Caco-2 (cell line): ENCODE data around the gene LINS1. TPM values are rescaled to one million over a fixed set of nuclear protein-coding genes. Genes with fewer than 3 reads are reported as not detected.

Experiments
- BruUV-seq: library from RNA; stranded (reverse); fragments of 400-500 nt; replicated peaks from 2 replicates; lab custom pipeline; 2021; lab: Mats Ljungman, UMichigan
- CTCF ChIA-PET: fragments of 300-600 bp; sonication (Branson Sonifier 250); formaldehyde crosslinking; loops from one replicate; lab custom pipeline; 2022; ENCODE audit warnings: antibody characterized with exemption; lab: Charles Lee
- POLR2A ChIA-PET: fragments of 300-600 bp; sonication (Branson Sonifier 250); formaldehyde crosslinking; loops from one replicate; lab custom pipeline; 2022; ENCODE audit warnings: antibody characterized with exemption; lab: Charles Lee
- DNase-seq, 2 experiments: peaks; one replicate each; pipeline versions ENCODE4 v3.0.0 to v3.0.0-alpha.2; 2020 to 2022
- H3K27me3 ChIP-seq: replicated peaks from 2 replicates; pipeline ENCODE4 v1.6.0; 2011; ENCODE audit warnings: low read length; ENCODE audit not compliant: control insufficient read depth, insufficient read depth
- H3K36me3 ChIP-seq: 2 replicates; pipeline ENCODE4 v1.5.1; 2011; ENCODE audit warnings: low read length; ENCODE audit not compliant: control insufficient read depth, insufficient read depth
- H3K4me1 ChIP-seq: fragments of 250-450 bp; sonication (Bioruptor Pico); 2 replicates; pipeline ENCODE4 v1.5.1; 2020; ENCODE audit warnings: mild to moderate bottlenecking
- H3K4me3 ChIP-seq: 2 replicates; pipeline ENCODE4 v1.5.1; 2011; ENCODE audit warnings: low read depth, mild to moderate bottlenecking, control low read depth, low read length
- H3K9me3 ChIP-seq: fragments of 250-450 bp; sonication (Bioruptor Pico); 2 replicates; pipeline ENCODE4 v1.5.1; 2020; ENCODE audit warnings: mild to moderate bottlenecking, moderate library complexity
- H3K27ac Mint-ChIP-seq: one replicate; pipeline ENCODE4 v1.8.0; 2022; ENCODE audit warnings: mixed read lengths; ENCODE audit not compliant: unreplicated experiment
- H3K27me3 Mint-ChIP-seq: one replicate; pipeline ENCODE4 v1.8.0; 2022; ENCODE audit warnings: mixed read lengths; ENCODE audit not compliant: insufficient read depth, unreplicated experiment
- H3K36me3 Mint-ChIP-seq: one replicate; pipeline ENCODE4 v1.8.0; 2022; ENCODE audit warnings: mild to moderate bottlenecking, mixed read lengths; ENCODE audit not compliant: insufficient read depth, unreplicated experiment
- H3K4me1 Mint-ChIP-seq: one replicate; pipeline ENCODE4 v1.8.0; 2022; ENCODE audit warnings: low read depth, mixed read lengths; ENCODE audit not compliant: unreplicated experiment
- H3K4me3 Mint-ChIP-seq: one replicate; pipeline ENCODE4 v1.8.0; 2022; ENCODE audit warnings: mild to moderate bottlenecking, moderate library complexity, mixed read lengths; ENCODE audit not compliant: unreplicated experiment
- H3K9me3 Mint-ChIP-seq: one replicate; pipeline ENCODE4 v1.8.0; 2022; ENCODE audit warnings: mixed read lengths; ENCODE audit not compliant: unreplicated experiment
- intact Hi-C: fragments of 100-400 bp; cut with micrococcal nuclease; formaldehyde crosslinking; loops from one replicate; pipeline ENCODE4 v1.10.0; 2022; ENCODE audit not compliant: unreplicated experiment
- total RNA-seq: library from RNA; stranded (reverse); gene quantifications from 2 replicates; pipeline ENCODE4 v1.2.3, GENCODE V29; 2022
- TF ChIP-seq, protein P1 (sequence below), 2 experiments: fragments of 200-600 bp in 1 of 2; IDR thresholded peaks; 1 replicate in 1 of 2; 2 replicates in 1 of 2; pipeline versions ENCODE4 v1.5.1 to v1.8.0; 2011 to 2022; ENCODE audit warnings: antibody characterized with exemption in 1 of 2, control low read depth in 1 of 2, inconsistent platforms in 1 of 2, low read depth in 1 of 2, low read length in 1 of 2, mild to moderate bottlenecking in 1 of 2, moderate library complexity in 1 of 2; ENCODE audit not compliant: insufficient read depth in 1 of 2, severe bottlenecking in 1 of 2, unreplicated experiment in 1 of 2

Gene LINS1
- total RNA-seq, 1 experiment from 2014 or later = 11.0 TPM

GRCh38 chr15:100597862-100598261 lies 4.1 kb downstream of the LINS1 start:
- TF ChIP-seq, protein P1, sequence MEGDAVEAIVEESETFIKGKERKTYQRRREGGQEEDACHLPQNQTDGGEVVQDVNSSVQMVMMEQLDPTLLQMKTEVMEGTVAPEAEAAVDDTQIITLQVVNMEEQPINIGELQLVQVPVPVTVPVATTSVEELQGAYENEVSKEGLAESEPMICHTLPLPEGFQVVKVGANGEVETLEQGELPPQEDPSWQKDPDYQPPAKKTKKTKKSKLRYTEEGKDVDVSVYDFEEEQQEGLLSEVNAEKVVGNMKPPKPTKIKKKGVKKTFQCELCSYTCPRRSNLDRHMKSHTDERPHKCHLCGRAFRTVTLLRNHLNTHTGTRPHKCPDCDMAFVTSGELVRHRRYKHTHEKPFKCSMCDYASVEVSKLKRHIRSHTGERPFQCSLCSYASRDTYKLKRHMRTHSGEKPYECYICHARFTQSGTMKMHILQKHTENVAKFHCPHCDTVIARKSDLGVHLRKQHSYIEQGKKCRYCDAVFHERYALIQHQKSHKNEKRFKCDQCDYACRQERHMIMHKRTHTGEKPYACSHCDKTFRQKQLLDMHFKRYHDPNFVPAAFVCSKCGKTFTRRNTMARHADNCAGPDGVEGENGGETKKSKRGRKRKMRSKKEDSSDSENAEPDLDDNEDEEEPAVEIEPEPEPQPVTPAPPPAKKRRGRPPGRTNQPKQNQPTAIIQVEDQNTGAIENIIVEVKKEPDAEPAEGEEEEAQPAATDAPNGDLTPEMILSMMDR (IDR thresholded peaks at IDR 0.05; ENCODE audit: insufficient read depth in 1 of 2, low read depth in 1 of 2, low read length in 1 of 2, severe bottlenecking in 1 of 2, unreplicated experiment in 1 of 2) = no peak
- H3K4me1 Mint-ChIP-seq = no peaks in the 10 kb centered on the region
- no peak overlapping the region for H3K4me3 Mint-ChIP-seq
- Histone ChIP-seq H3K27me3 (no peaks in the 10 kb centered on the region), H3K4me1 (no peaks in the 10 kb centered on the region), H3K9me3 (no peaks in the 10 kb centered on the region), H3K4me3 (no peak overlapping the region), H3K36me3 (no peaks in the 10 kb centered on the region)
- no peaks in the 10 kb centered on the region for H3K36me3 Mint-ChIP-seq
- intact Hi-C loops = no loop called here
- no TSS peak for BruUV-seq
- ChIA-PET POLR2A (no interaction called here), CTCF (no interaction called here)
- H3K9me3 Mint-ChIP-seq = no peaks in the 10 kb centered on the region
- H3K27ac Mint-ChIP-seq = no peak overlapping the region
- no peak for DNase-seq
- no peaks in the 10 kb centered on the region for H3K27me3 Mint-ChIP-seq

DNA sequence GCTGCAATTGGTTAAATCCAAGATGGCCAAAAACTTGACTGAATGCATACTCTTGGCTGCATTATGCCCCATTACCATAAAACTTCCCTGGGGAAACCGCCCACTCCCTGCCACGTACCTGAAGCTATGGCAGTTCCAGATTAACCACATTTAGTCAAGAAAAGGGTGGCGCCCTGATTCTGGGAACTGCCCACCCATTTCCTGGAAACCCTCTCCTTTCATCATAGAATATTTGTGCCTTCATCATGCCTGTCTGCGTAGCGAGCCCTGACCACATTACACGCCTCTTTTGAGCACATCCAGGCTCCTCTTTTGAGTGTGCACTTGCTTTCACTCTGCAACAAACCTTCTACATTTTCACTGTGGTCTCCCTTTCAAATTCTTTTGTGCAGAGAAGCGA lies 5.2 kb downstream of the LINS1 start:
- ChIA-PET CTCF (no interaction called here), POLR2A (no interaction called here)
- no peak for DNase-seq
- Mint-ChIP-seq H3K9me3 (no peaks in the 10 kb centered on the region), H3K27ac (no peak overlapping the region), H3K4me1 (no peaks in the 10 kb centered on the region), H3K4me3 (no peak overlapping the region), H3K36me3 (no peaks in the 10 kb centered on the region), H3K27me3 (no peaks in the 10 kb centered on the region)
- no peak overlapping the region for H3K4me3 ChIP-seq
- no peaks in the 10 kb centered on the region for H3K36me3 ChIP-seq
- no TSS peak for BruUV-seq
- H3K27me3 ChIP-seq = no peaks in the 10 kb centered on the region
- no peaks in the 10 kb centered on the region for H3K4me1 ChIP-seq
- H3K9me3 ChIP-seq = 0 out of 2 replicates have a peak, but pooled peaks cover 3% of the 10 kb centered on the region
- intact Hi-C loops = no loop called here
- TF ChIP-seq, protein P1 (IDR thresholded peaks at IDR 0.05; ENCODE audit: insufficient read depth in 1 of 2, low read depth in 1 of 2, low read length in 1 of 2, severe bottlenecking in 1 of 2, unreplicated experiment in 1 of 2) = no peak

DNA sequence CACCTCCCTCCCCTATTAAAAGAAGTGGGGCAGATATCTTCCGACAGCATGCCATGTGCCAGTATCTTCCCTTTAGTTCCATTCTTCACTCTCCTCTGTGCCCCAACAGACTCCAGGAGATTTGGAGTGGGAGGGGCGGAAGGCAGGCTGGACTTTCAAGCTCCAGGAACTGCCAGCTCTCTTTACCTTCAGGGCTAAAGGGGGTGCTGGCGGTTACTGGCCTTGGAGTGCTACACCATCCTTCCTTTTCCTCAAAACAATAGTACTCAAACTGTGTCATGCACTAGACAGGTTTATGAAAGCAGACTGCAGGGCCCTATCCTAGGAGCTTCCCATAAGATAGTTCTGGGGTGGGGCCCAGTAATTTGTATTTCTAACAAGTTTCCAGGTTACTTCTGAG lies 6.0 kb downstream of the LINS1 start:
- Mint-ChIP-seq H3K27me3 (no peaks in the 10 kb centered on the region), H3K36me3 (no peaks in the 10 kb centered on the region), H3K4me3 (no peak overlapping the region), H3K9me3 (no peaks in the 10 kb centered on the region), H3K4me1 (no peaks in the 10 kb centered on the region), H3K27ac (no peak overlapping the region)
- ChIA-PET CTCF (no interaction called here), POLR2A (no interaction called here)
- Histone ChIP-seq H3K4me3 (no peak overlapping the region), H3K4me1 (no peaks in the 10 kb centered on the region), H3K36me3 (no peaks in the 10 kb centered on the region), H3K9me3 (0 out of 2 replicates have a peak, but pooled peaks cover 3% of the 10 kb centered on the region), H3K27me3 (no peaks in the 10 kb centered on the region)
- TF ChIP-seq, protein P1 (IDR thresholded peaks at IDR 0.05; ENCODE audit: insufficient read depth in 1 of 2, low read depth in 1 of 2, low read length in 1 of 2, severe bottlenecking in 1 of 2, unreplicated experiment in 1 of 2) = no peak
- DNase-seq = no peak
- no TSS peak for BruUV-seq
- intact Hi-C loops = no loop called here
